ENCODE measurements around the gene ITIH6.

Gene ITIH6

GRCh38 chrX:54808605-54809483, 10.8 kb upstream of the ITIH6 start:
- Histone ChIP-seq H2BK120ac (ENCODE audit: low read depth, low read length) (no peak overlapping the region), H3K79me1 (ENCODE audit: low read length) (peaks cover 4% of the 10 kb centered on the region), H3K79me2 (ENCODE audit: control insufficient read depth, insufficient read depth, low read length) (peaks cover 15% of the 10 kb centered on the region)

GRCh38 chrX:54808109-54808604, 10.1 kb upstream of the ITIH6 start:
- Histone ChIP-seq H3K18ac (ENCODE audit: low read length) (peak overlapping the region; percentile 68), H3K4me3 (ENCODE audit: low read length) (peak overlapping the region; percentile 82), H3K4me2 (ENCODE audit: low read length) (peak overlapping the region; percentile 73), H3K79me1 (ENCODE audit: low read length) (peaks cover 4% of the 10 kb centered on the region), H3K9ac (ENCODE audit: low read length) (peak overlapping the region; percentile 94), H2BK5ac (ENCODE audit: low read length) (peak overlapping the region; percentile 90), H4K5ac (ENCODE audit: low read length) (no peak overlapping the region), H3K36me3 (ENCODE audit: control insufficient read depth, insufficient read depth, low read length) (peaks cover 6% of the 10 kb centered on the region), H3K27ac (ENCODE audit: low read depth, low read length) (peak overlapping the region; percentile 97), H3K4ac (ENCODE audit: low read depth, low read length) (peak overlapping the region; percentile 85), H2BK15ac (replicated peaks; ENCODE audit: low read depth) (no peak overlapping the region), H3K27me3 (ENCODE audit: insufficient read depth, low read length, poor library complexity) (no peaks in the 10 kb centered on the region), H2AK5ac (ENCODE audit: low read length) (peak overlapping the region; percentile 65), H3K56ac (ENCODE audit: low read length) (peak overlapping the region; percentile 95), H2BK120ac (ENCODE audit: low read depth, low read length) (no peak overlapping the region), H3K23ac (ENCODE audit: low read length) (no peak overlapping the region), H3K4me1 (ENCODE audit: control insufficient read depth, low read depth, low read length) (no peaks in the 10 kb centered on the region), H4K8ac (ENCODE audit: low read depth, low read length) (no peak overlapping the region), H3K79me2 (ENCODE audit: control insufficient read depth, insufficient read depth, low read length) (peaks cover 15% of the 10 kb centered on the region)
- no CpG with 5 or more reads among the region's 23 CpGs for WGBS (ENCODE audit: extremely low coverage, insufficient coverage, low lambda C conversion rate)
- no peak for DNase-seq

More at GRCh38 chrX:54808605-54809483, 10.8 kb upstream of the ITIH6 start:
- H3K4me1 ChIP-seq (ENCODE audit: control insufficient read depth, low read depth, low read length): no peaks in the 10 kb centered on the region
- H4K8ac ChIP-seq (ENCODE audit: low read depth, low read length): no peak overlapping the region
- no peaks in the 10 kb centered on the region for H3K27me3 ChIP-seq (ENCODE audit: insufficient read depth, low read length, poor library complexity)
- H2BK5ac ChIP-seq (ENCODE audit: low read length): no peak overlapping the region
- peak; percentile 99 for DNase-seq
- H3K9ac ChIP-seq (ENCODE audit: low read length): peak overlapping the region; percentile 90
- no peak overlapping the region for H4K5ac ChIP-seq (ENCODE audit: low read length)
- H2AK5ac ChIP-seq (ENCODE audit: low read length): peak overlapping the region; percentile 18
- peak overlapping the region; percentile 97 for H3K27ac ChIP-seq (ENCODE audit: low read depth, low read length)
- H3K56ac ChIP-seq (ENCODE audit: low read length): peak overlapping the region; percentile 95
- no CpG with 5 or more reads among the region's 38 CpGs for WGBS (ENCODE audit: extremely low coverage, insufficient coverage, low lambda C conversion rate)
- no peak overlapping the region for H3K23ac ChIP-seq (ENCODE audit: low read length)
- no peak overlapping the region for H2BK15ac ChIP-seq (replicated peaks; ENCODE audit: low read depth)
- peak overlapping the region; percentile 91 for H3K4ac ChIP-seq (ENCODE audit: low read depth, low read length)
- H3K18ac ChIP-seq (ENCODE audit: low read length): no peak overlapping the region
- peak overlapping the region; percentile 84 for H3K4me2 ChIP-seq (ENCODE audit: low read length)
- H3K4me3 ChIP-seq (ENCODE audit: low read length): peak overlapping the region; percentile 78
- H3K36me3 ChIP-seq (ENCODE audit: control insufficient read depth, insufficient read depth, low read length): peaks cover 6% of the 10 kb centered on the region

- no peak within 1 kb of the TSS for H3K23ac ChIP-seq (ENCODE audit: low read length)
- peak within 1 kb of the TSS; percentile 82 for H3K4me3 ChIP-seq (ENCODE audit: low read length)
- no peaks in the 10 kb centered on the region for H3K4me1 ChIP-seq (ENCODE audit: control insufficient read depth, low read depth, low read length)
- DNase-seq: peak; percentile 26
- peak within 1 kb of the TSS; percentile 97 for H3K27ac ChIP-seq (ENCODE audit: low read depth, low read length)
- peak within 1 kb of the TSS; percentile 65 for H2AK5ac ChIP-seq (ENCODE audit: low read length)
- H3K27me3 ChIP-seq (ENCODE audit: insufficient read depth, low read length, poor library complexity): no peaks in the 10 kb centered on the region
- H2BK15ac ChIP-seq (replicated peaks; ENCODE audit: low read depth): no peak within 1 kb of the TSS
- H3K4ac ChIP-seq (ENCODE audit: low read depth, low read length): peak within 1 kb of the TSS; percentile 85
- peak within 1 kb of the TSS; percentile 95 for H3K56ac ChIP-seq (ENCODE audit: low read length)
- peak within 1 kb of the TSS; percentile 73 for H3K4me2 ChIP-seq (ENCODE audit: low read length)
- no CpG with 5 or more reads among the region's 17 CpGs for WGBS (ENCODE audit: extremely low coverage, insufficient coverage, low lambda C conversion rate)
- H3K79me2 ChIP-seq (ENCODE audit: control insufficient read depth, insufficient read depth, low read length): peaks cover 15% of the 10 kb centered on the region
- H4K5ac ChIP-seq (ENCODE audit: low read length): no peak within 1 kb of the TSS
- peaks cover 4% of the 10 kb centered on the region for H3K79me1 ChIP-seq (ENCODE audit: low read length)
- peak within 1 kb of the TSS; percentile 94 for H3K9ac ChIP-seq (ENCODE audit: low read length)
- H3K18ac ChIP-seq (ENCODE audit: low read length): peak within 1 kb of the TSS; percentile 68
- H3K36me3 ChIP-seq (ENCODE audit: control insufficient read depth, insufficient read depth, low read length): peaks cover 6% of the 10 kb centered on the region
- H4K8ac ChIP-seq (ENCODE audit: low read depth, low read length): no peak within 1 kb of the TSS
- peak within 1 kb of the TSS; percentile 90 for H2BK5ac ChIP-seq (ENCODE audit: low read length)
- H2BK120ac ChIP-seq (ENCODE audit: low read depth, low read length): peak within 1 kb of the TSS; percentile 51
Measured at GRCh38 chrX:54807524-54808108, 9.6 kb upstream of the ITIH6 start, which contains the start of gene MAGED2. Gene MAGED2 (plus strand): TSS chrX:54807745. CDS start chrX:54809332, 1,587 bp downstream.

GRCh38 chrX:54799046-54799445, 991 bp upstream of the ITIH6 start:
- Histone ChIP-seq H3K4me3 (ENCODE audit: low read length) (no peak overlapping the region), H3K79me1 (ENCODE audit: low read length) (no peaks in the 10 kb centered on the region), H3K4me2 (ENCODE audit: low read length) (no peak overlapping the region), H3K4ac (ENCODE audit: low read depth, low read length) (no peak overlapping the region), H4K8ac (ENCODE audit: low read depth, low read length) (no peak overlapping the region), H3K27me3 (ENCODE audit: insufficient read depth, low read length, poor library complexity) (no peaks in the 10 kb centered on the region), H3K9ac (ENCODE audit: low read length) (no peak overlapping the region), H2BK120ac (ENCODE audit: low read depth, low read length) (no peak overlapping the region), H4K5ac (ENCODE audit: low read length) (no peak overlapping the region), H3K56ac (ENCODE audit: low read length) (no peak overlapping the region), H2BK15ac (replicated peaks; ENCODE audit: low read depth) (no peak overlapping the region), H3K18ac (ENCODE audit: low read length) (no peak overlapping the region), H3K36me3 (ENCODE audit: control insufficient read depth, insufficient read depth, low read length) (no peaks in the 10 kb centered on the region), H3K27ac (ENCODE audit: low read depth, low read length) (no peak overlapping the region), H2AK5ac (ENCODE audit: low read length) (no peak overlapping the region), H3K79me2 (ENCODE audit: control insufficient read depth, insufficient read depth, low read length) (no peaks in the 10 kb centered on the region), H3K23ac (ENCODE audit: low read length) (no peak overlapping the region), H3K4me1 (ENCODE audit: control insufficient read depth, low read depth, low read length) (peaks cover 2% of the 10 kb centered on the region), H2BK5ac (ENCODE audit: low read length) (no peak overlapping the region)
- DNase-seq: no peak
- WGBS (ENCODE audit: extremely low coverage, insufficient coverage, low lambda C conversion rate): no CpG with 5 or more reads among the region's 2 CpGs

- Histone ChIP-seq H3K56ac (ENCODE audit: low read length) (no peak overlapping the region), H2AK5ac (ENCODE audit: low read length) (no peak overlapping the region), H2BK15ac (replicated peaks; ENCODE audit: low read depth) (no peak overlapping the region), H3K27ac (ENCODE audit: low read depth, low read length) (no peak overlapping the region), H3K79me2 (ENCODE audit: control insufficient read depth, insufficient read depth, low read length) (no peaks in the 10 kb centered on the region), H3K18ac (ENCODE audit: low read length) (no peak overlapping the region), H2BK5ac (ENCODE audit: low read length) (no peak overlapping the region), H3K27me3 (ENCODE audit: insufficient read depth, low read length, poor library complexity) (no peaks in the 10 kb centered on the region), H4K5ac (ENCODE audit: low read length) (no peak overlapping the region), H3K4me3 (ENCODE audit: low read length) (no peak overlapping the region), H2BK120ac (ENCODE audit: low read depth, low read length) (no peak overlapping the region), H3K79me1 (ENCODE audit: low read length) (no peaks in the 10 kb centered on the region), H3K4me2 (ENCODE audit: low read length) (no peak overlapping the region), H4K8ac (ENCODE audit: low read depth, low read length) (no peak overlapping the region), H3K9ac (ENCODE audit: low read length) (no peak overlapping the region), H3K36me3 (ENCODE audit: control insufficient read depth, insufficient read depth, low read length) (no peaks in the 10 kb centered on the region), H3K4me1 (ENCODE audit: control insufficient read depth, low read depth, low read length) (peaks cover 2% of the 10 kb centered on the region), H3K4ac (ENCODE audit: low read depth, low read length) (no peak overlapping the region), H3K23ac (ENCODE audit: low read length) (no peak overlapping the region)
- peak; percentile 38 for DNase-seq
- WGBS (ENCODE audit: extremely low coverage, insufficient coverage, low lambda C conversion rate): no CpG with 5 or more reads among the region's 4 CpGs
Measured at GRCh38 chrX:54794795-54795194, 3.3 kb downstream of the ITIH6 start.

All from mesendoderm (in vitro differentiated cells).